HCEC 1CT (cell line): Measurements from ENCODE around the gene SMIM1.

ENCODE experiments used
- DNase-seq: peaks from one replicate; pipeline ENCODE4 v3.0.0-alpha.2; 2017

Gene SMIM1

GRCh38 chr1:3825356-3825755, 52.8 kb downstream of the SMIM1 start:
- DNase-seq, result no peak
